ENCODE data around the gene MEF2A. TPM values are rescaled to one million over a fixed set of nuclear protein-coding genes. Genes with fewer than 3 reads are reported as not detected.

The MEF2A gene
- total and polyA plus RNA-seq, 4 experiments from 2014 or later: 11.4 to 27.8 (median 22.7) TPM

DNA sequence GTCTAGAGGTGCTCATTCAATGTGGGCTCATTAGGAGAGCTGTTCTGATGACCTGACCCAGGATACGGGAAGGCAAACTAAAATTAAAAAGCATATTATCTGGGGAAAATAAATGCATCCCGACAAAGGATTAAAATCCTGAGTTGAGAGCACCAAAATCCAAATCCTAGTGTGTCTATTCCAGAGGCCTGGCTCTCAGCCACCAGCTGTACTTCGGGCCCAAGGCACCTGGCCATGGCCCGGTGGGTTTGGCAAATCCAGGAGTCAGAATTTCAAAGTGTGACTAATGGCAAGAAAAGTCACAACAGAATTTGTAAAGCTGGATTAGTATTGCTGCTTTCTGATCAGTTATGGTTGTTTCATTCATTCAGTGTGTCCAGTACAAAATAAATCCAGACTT, 170.1 kb downstream of the MEF2A start:
- Mint-ChIP-seq H3K36me3 (peaks cover 3% of the 10 kb centered on the region in 2 donors), H3K9me3 (no peaks in the 10 kb centered on the region), H3K27ac (peak overlapping the region in 1 of 7 donors; percentile 43), H3K4me3 (no peak overlapping the region), H3K4me1 (peaks cover 12 to 24% (median 16%) of the 10 kb centered on the region in 4 donors), H3K27me3 (no peaks in the 10 kb centered on the region)
- peaks cover 14% of the 10 kb centered on the region for H3K4me1 ChIP-seq (ENCODE audit: insufficient read depth, low read length)
- H3K27ac ChIP-seq (ENCODE audit: low read depth, low read length): no peak overlapping the region
- H3K9me3 ChIP-seq (ENCODE audit: control insufficient read depth in 1 of 2, low read length in 2 of 2): no peaks in the 10 kb centered on the region
- intact Hi-C loops (cut with micrococcal nuclease): loop anchor here (10.0 kb wide), 2 partner anchors 189 to 599 kb away; no protein-coding TSS in a partner anchor
- H3K36me3 ChIP-seq (ENCODE audit: insufficient read depth, low read length): no peaks in the 10 kb centered on the region
- no peak overlapping the region for H3K4me3 ChIP-seq (ENCODE audit: low read length in 2 of 2)
- POLR2A ChIA-PET (ENCODE audit: partially characterized antibody): no interaction called here
- no peak for DNase-seq
- CTCF ChIA-PET (ENCODE audit: partially characterized antibody): interaction anchor here (0.8 to 4.2 kb wide), 3 partner anchors 20 to 614 kb away, joined by 3 to 16 read pairs (median 7); no protein-coding TSS in a partner anchor
- H3K27me3 ChIP-seq (ENCODE audit: insufficient read depth, low read length): no peaks in the 10 kb centered on the region

DNA sequence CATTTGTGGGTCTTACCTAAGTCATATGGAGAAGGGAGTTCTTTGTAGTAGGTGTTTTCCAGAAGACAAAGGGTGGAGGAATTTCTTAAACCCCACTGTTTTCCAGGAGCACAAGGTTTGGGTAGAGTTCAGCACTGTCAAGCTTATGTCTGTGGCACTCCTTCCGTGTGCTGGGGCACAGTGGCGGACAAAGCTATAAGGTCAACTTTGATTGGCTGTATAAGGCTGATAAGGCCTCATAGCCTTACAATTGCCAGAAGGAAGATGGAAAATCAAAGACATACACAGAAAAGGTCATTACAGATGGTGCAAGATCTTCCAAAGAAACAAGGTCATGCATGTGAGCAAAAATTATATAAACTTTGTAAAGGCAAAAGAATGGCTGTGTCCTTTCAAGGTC, 170.9 kb downstream of the MEF2A start:
- ChIA-PET CTCF (ENCODE audit: partially characterized antibody) (interaction anchor here (0.8 to 4.2 kb wide), 4 partner anchors 19 to 614 kb away, joined by 3 to 16 read pairs (median 6); no protein-coding TSS in a partner anchor), POLR2A (ENCODE audit: partially characterized antibody) (interaction anchor here (0.6 kb wide), 1 partner anchor 865 kb away, joined by 3 read pairs; the partner anchor contains the start of genes ASB7 and LINS1)
- Mint-ChIP-seq H3K9me3 (no peaks in the 10 kb centered on the region), H3K4me3 (no peak overlapping the region), H3K36me3 (peaks cover 0 to 3% of the 10 kb centered on the region in 2 donors), H3K27ac (peak overlapping the region in 1 of 7 donors; percentile 14), H3K4me1 (peaks cover 10 to 20% (median 12%) of the 10 kb centered on the region in 4 donors), H3K27me3 (no peaks in the 10 kb centered on the region)
- Histone ChIP-seq H3K27ac (ENCODE audit: low read depth, low read length) (no peak overlapping the region), H3K36me3 (ENCODE audit: insufficient read depth, low read length) (no peaks in the 10 kb centered on the region), H3K27me3 (ENCODE audit: insufficient read depth, low read length) (no peaks in the 10 kb centered on the region), H3K4me1 (ENCODE audit: insufficient read depth, low read length) (peaks cover 13% of the 10 kb centered on the region), H3K4me3 (ENCODE audit: low read length in 2 of 2) (no peak overlapping the region), H3K9me3 (ENCODE audit: control insufficient read depth in 1 of 2, low read length in 2 of 2) (no peaks in the 10 kb centered on the region)
- intact Hi-C loops (cut with micrococcal nuclease): loop anchor here (10.0 kb wide), 2 partner anchors 188 to 598 kb away; no protein-coding TSS in a partner anchor
- no peak for DNase-seq

DNA sequence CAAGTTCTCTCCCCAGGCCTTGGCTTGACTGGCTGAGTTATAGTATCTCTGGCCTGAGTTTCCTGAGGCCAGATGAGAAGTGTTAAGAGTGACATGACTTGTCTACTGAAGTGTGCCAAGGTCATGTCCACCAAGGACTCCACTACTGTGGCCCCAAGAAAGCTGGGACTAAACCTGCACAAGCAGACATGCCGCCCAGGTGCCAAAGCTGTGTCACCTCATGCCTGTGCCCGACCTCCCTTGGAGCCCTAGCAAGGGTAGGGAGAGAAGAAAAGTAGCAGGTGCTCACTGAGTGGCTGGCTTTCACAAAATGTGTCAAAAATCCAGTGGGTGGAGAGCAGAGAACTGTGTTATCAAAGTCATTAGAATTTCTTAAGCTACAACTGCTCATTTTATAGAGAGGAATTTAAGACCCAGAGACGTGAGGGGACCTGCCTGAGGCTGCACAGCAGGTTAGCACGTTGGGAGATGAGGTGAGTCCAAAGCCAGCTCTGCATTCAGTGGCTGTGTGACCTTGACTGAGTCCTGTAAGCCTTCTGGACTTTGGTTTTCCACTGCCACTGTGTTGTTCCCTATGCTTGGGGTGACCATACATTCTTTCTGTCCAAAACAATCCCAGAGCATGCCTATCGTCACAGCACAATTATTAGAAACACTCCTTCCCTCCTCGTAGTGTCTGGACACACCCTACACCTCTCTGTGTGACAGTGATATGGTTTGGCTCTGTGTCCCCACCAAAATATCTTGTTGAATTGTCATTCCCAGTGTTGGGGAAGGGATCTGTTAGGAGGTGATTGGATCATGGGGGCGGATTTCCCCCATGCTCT, 172.4 kb downstream of the MEF2A start:
- ChIA-PET CTCF (ENCODE audit: partially characterized antibody) (interaction anchor here (1.4 to 4.2 kb wide), 3 partner anchors 18 to 34 kb away, joined by 3 to 16 read pairs (median 4); no protein-coding TSS in a partner anchor), POLR2A (ENCODE audit: partially characterized antibody) (no interaction called here)
- Histone ChIP-seq H3K4me3 (ENCODE audit: low read length in 2 of 2) (no peak overlapping the region), H3K36me3 (ENCODE audit: insufficient read depth, low read length) (no peaks in the 10 kb centered on the region), H3K27ac (ENCODE audit: low read depth, low read length) (no peak overlapping the region), H3K4me1 (ENCODE audit: insufficient read depth, low read length) (peaks cover 3% of the 10 kb centered on the region), H3K27me3 (ENCODE audit: insufficient read depth, low read length) (no peaks in the 10 kb centered on the region), H3K9me3 (ENCODE audit: control insufficient read depth in 1 of 2, low read length in 2 of 2) (no peaks in the 10 kb centered on the region)
- H3K4me3 Mint-ChIP-seq: no peak overlapping the region
- H3K27me3 Mint-ChIP-seq: no peaks in the 10 kb centered on the region
- H3K4me1 Mint-ChIP-seq: peaks cover 4 to 12% (median 5%) of the 10 kb centered on the region in 4 donors
- H3K27ac Mint-ChIP-seq: no peak overlapping the region
- intact Hi-C loops (cut with micrococcal nuclease): loop anchor here (10.0 kb wide), 2 partner anchors 187 to 597 kb away; no protein-coding TSS in a partner anchor
- no peaks in the 10 kb centered on the region for H3K9me3 Mint-ChIP-seq
- DNase-seq: no peak
- H3K36me3 Mint-ChIP-seq: no peaks in the 10 kb centered on the region

DNA sequence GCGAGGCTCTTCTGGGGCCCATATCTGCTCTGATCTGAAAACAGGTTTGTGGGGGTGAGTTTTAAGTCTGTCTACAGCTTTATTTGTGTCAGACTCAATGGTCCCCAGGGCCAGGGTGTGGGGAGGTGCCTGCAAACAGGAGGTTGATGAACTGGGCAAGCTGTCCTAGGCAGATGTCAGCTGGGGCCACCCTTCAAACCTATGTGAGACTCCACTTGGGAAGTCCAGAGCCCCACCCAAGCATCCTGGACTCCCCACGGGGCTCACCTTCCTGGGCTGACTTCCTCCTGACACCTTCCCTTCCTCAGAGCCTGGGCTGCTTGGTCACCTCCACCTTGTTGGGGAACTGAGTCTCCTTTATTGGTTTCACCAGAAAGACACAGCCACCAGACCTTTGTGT, 176.1 kb downstream of the MEF2A start:
- Mint-ChIP-seq H3K36me3 (no peaks in the 10 kb centered on the region), H3K4me1 (no peaks in the 10 kb centered on the region), H3K4me3 (peak overlapping the region in 1 of 8 donors; percentile 13), H3K27me3 (no peaks in the 10 kb centered on the region), H3K27ac (no peak overlapping the region), H3K9me3 (peaks cover 0 to 1% (median 0%) of the 10 kb centered on the region in 8 donors)
- DNase-seq: no peak
- ChIA-PET CTCF (ENCODE audit: partially characterized antibody) (interaction anchor here (1.1 to 2.5 kb wide), 2 partner anchors 15 to 37 kb away, joined by 3 to 7 read pairs; no protein-coding TSS in a partner anchor), POLR2A (ENCODE audit: partially characterized antibody) (no interaction called here)
- H3K36me3 ChIP-seq (ENCODE audit: insufficient read depth, low read length): no peaks in the 10 kb centered on the region
- H3K9me3 ChIP-seq (ENCODE audit: control insufficient read depth in 1 of 2, low read length in 2 of 2): no peaks in the 10 kb centered on the region
- no peak overlapping the region for H3K4me3 ChIP-seq (ENCODE audit: low read length in 2 of 2)
- intact Hi-C loops (cut with micrococcal nuclease): no loop called here
- no peak overlapping the region for H3K27ac ChIP-seq (ENCODE audit: low read depth, low read length)
- H3K4me1 ChIP-seq (ENCODE audit: insufficient read depth, low read length): no peaks in the 10 kb centered on the region
- H3K27me3 ChIP-seq (ENCODE audit: insufficient read depth, low read length): no peaks in the 10 kb centered on the region

DNA sequence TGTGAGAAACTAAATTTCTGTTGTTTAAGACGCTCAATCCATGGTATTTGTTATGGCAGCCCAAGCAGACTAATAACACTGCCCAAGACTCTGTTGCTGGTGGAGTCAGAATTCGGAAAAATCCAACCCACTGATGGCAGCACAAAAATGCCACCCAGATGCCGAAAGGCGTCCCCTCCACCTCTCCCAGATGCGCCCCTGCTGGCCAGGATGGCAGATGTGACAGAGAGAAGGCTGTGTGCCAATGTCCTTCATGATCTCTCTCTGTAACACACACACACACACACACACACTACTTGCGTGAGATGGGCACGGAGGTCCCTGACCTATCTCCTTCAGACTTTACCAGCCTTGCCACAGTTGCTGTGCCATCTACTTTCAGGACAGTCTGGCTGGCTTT, 178.4 kb downstream of the MEF2A start:
- Mint-ChIP-seq H3K27ac (peak overlapping the region in 2 of 7 donors; percentile 59 to 70), H3K4me1 (no peaks in the 10 kb centered on the region)
- H3K4me3 ChIP-seq (ENCODE audit: low read length in 2 of 2): no peak overlapping the region

DNA sequence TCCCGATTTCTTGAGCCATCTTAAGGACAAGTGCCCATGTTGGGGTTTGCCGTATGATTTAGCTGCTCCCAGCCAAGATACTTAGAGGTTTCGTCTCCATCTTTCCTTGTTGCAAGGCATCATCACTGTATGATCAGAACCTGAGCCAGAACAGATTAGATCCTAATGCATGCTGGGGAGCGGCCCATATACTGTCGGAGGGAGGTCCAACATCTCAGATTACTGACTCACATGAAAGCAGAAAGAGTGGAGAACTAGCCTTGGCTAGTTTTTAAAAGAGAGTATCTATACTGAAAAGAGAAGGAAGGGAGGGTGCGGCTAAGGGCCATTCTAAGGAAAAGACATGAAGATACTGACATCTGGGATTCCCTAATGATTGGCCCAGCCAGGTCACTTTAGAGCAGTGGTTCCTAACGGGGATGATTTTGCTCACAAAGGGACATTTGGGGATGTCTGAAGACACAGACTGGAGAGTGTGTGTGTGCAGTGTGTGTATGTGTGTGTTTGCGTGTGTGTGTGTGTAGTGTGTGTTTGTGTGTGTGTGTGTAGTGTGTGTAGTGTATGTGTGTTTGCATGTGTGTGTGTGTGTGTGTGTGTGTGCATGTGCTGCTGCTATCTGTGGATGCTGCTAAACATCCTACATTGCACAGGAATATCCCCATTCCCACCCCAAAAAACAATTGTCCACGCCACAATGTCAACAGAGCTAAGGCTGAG, 179.7 kb downstream of the MEF2A start:
- Mint-ChIP-seq H3K9me3 (peaks cover 0 to 3% (median 0%) of the 10 kb centered on the region in 8 donors), H3K4me1 (no peaks in the 10 kb centered on the region)

More for the DNA sequence above, 178.4 kb downstream of the MEF2A start:
- H3K36me3 Mint-ChIP-seq: no peaks in the 10 kb centered on the region
- no peaks in the 10 kb centered on the region for H3K27me3 ChIP-seq (ENCODE audit: insufficient read depth, low read length)
- no peaks in the 10 kb centered on the region for H3K4me1 ChIP-seq (ENCODE audit: insufficient read depth, low read length)
- DNase-seq: no peak
- H3K9me3 ChIP-seq (ENCODE audit: control insufficient read depth in 1 of 2, low read length in 2 of 2): no peaks in the 10 kb centered on the region
- no peaks in the 10 kb centered on the region for H3K27me3 Mint-ChIP-seq
- no peak overlapping the region for H3K27ac ChIP-seq (ENCODE audit: low read depth, low read length)
- H3K9me3 Mint-ChIP-seq: peaks cover 0 to 3% (median 0%) of the 10 kb centered on the region in 8 donors
- H3K4me3 Mint-ChIP-seq: no peak overlapping the region
- H3K36me3 ChIP-seq (ENCODE audit: insufficient read depth, low read length): no peaks in the 10 kb centered on the region
- POLR2A ChIA-PET (ENCODE audit: partially characterized antibody): no interaction called here
- intact Hi-C loops (cut with micrococcal nuclease): no loop called here
- CTCF ChIA-PET (ENCODE audit: partially characterized antibody): no interaction called here

DNA sequence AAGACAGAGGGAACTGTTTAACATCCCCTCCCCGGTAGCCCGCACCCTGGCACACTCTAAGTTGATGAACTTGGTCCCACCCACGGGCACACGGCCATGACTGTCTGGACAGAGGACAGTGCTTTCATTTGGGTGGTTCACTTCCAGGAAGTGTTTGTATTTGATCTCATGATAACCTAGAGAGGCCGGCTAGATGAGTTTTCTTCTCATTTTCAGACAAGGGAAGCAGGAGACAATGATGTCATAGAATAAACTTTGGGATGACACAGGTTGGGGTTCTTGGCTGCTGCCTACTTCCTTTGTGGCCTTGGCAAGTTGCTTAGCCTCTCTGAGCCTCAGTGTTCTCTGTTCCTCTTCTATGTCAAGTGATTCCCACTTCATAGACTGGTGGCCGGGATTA, 183.6 kb downstream of the MEF2A start:
- H3K4me1 ChIP-seq (ENCODE audit: insufficient read depth, low read length): no peaks in the 10 kb centered on the region
- intact Hi-C loops (cut with micrococcal nuclease): no loop called here
- no peak overlapping the region for H3K4me3 Mint-ChIP-seq

More for the DNA sequence above, 179.7 kb downstream of the MEF2A start:
- intact Hi-C loops (cut with micrococcal nuclease): no loop called here
- no peak for DNase-seq
- no peaks in the 10 kb centered on the region for H3K36me3 Mint-ChIP-seq
- no peak overlapping the region for H3K4me3 Mint-ChIP-seq
- no peak overlapping the region for H3K27ac Mint-ChIP-seq
- Histone ChIP-seq H3K4me1 (ENCODE audit: insufficient read depth, low read length) (no peaks in the 10 kb centered on the region), H3K27ac (ENCODE audit: low read depth, low read length) (no peak overlapping the region), H3K4me3 (ENCODE audit: low read length in 2 of 2) (no peak overlapping the region), H3K36me3 (ENCODE audit: insufficient read depth, low read length) (no peaks in the 10 kb centered on the region), H3K9me3 (ENCODE audit: control insufficient read depth in 1 of 2, low read length in 2 of 2) (no peaks in the 10 kb centered on the region), H3K27me3 (ENCODE audit: insufficient read depth, low read length) (no peaks in the 10 kb centered on the region)
- ChIA-PET POLR2A (ENCODE audit: partially characterized antibody) (interaction anchor here (0.7 kb wide), 1 partner anchor 494 kb away, joined by 3 read pairs; the partner anchor contains the start of gene LRRC28), CTCF (ENCODE audit: partially characterized antibody) (no interaction called here)
- H3K27me3 Mint-ChIP-seq: no peaks in the 10 kb centered on the region

More for the DNA sequence above, 183.6 kb downstream of the MEF2A start:
- POLR2A ChIA-PET (ENCODE audit: partially characterized antibody): no interaction called here
- Mint-ChIP-seq H3K4me1 (peaks cover 0 to 2% (median 0%) of the 10 kb centered on the region in 4 donors), H3K36me3 (no peaks in the 10 kb centered on the region), H3K27me3 (no peaks in the 10 kb centered on the region), H3K9me3 (peaks cover 0 to 3% (median 0%) of the 10 kb centered on the region in 8 donors), H3K27ac (peak overlapping the region in 1 of 7 donors; percentile 33)
- no peak for DNase-seq
- CTCF ChIA-PET (ENCODE audit: partially characterized antibody): no interaction called here
- Histone ChIP-seq H3K36me3 (ENCODE audit: insufficient read depth, low read length) (no peaks in the 10 kb centered on the region), H3K27me3 (ENCODE audit: insufficient read depth, low read length) (no peaks in the 10 kb centered on the region), H3K4me3 (ENCODE audit: low read length in 2 of 2) (no peak overlapping the region), H3K27ac (ENCODE audit: low read depth, low read length) (no peak overlapping the region), H3K9me3 (ENCODE audit: control insufficient read depth in 1 of 2, low read length in 2 of 2) (no peaks in the 10 kb centered on the region)
